Stimulated activated CD4-positive, alpha-beta T cell treated with anti-CD3 and anti-CD28 coated beads, Interleukin-2, amount 100 ng/mL, for 24 hours (primary cell): ENCODE measurements around the gene ZNF383.
A peak's percentile ranks its signal among the peaks of the same experiment; 100 is the strongest.
"Not testable (repeated sequence)": the region's sequence is repeated elsewhere in the genome, so short reads cannot be mapped to it uniquely, and the experiment has no call there.

Experiments
- DNase-seq, 2 donors: peaks; one replicate each; pipeline ENCODE4 v3.0.0-alpha.2; 2020

The ZNF383 gene

DNA sequence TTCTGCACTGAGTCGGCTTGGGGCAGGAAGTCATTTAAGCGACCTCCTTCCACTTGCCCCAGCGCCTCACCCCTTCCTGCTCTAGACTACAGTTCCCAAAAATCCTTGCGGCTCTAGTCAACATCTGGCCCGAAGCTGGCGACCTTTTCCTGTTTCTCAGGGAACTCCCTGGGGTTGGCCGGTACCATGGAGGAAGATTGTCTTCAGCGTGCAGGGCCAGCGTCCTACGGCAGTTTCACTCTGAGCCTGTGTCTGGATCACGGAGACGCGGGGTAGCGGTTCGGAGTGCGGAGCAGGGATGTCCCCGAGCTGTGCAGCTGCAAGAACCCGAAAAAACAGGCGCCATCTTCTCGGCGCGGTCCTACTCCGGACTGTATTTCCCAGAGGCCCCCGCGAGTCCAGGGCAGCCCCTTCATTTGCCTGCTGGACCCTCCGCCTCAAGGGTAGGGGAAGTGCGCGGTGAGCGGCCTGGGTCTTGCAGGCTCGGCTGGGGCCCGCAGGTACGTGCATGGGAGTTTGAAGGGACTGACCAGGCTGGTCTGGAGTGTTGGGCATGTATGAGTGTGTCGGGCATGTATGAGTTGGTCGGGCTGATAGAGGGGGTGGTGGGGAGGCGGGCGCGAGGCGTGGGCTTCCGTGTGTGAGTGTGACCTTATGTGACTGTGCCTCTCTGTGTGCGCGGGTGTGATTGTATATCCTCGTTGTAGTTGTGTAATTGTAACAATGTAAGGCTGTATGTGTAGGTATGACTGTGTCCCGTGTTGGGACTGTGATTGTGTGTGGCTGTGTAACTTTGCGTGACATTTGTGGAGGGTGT lies at the start of gene ZNF383:
TSS of gene ZNF383 (plus strand) at position 440 of the 817 bp plus-strand sequence. CDS start 12,240 bp downstream, outside the sequence.
- peak; percentile 84 to 85 for DNase-seq

DNA sequence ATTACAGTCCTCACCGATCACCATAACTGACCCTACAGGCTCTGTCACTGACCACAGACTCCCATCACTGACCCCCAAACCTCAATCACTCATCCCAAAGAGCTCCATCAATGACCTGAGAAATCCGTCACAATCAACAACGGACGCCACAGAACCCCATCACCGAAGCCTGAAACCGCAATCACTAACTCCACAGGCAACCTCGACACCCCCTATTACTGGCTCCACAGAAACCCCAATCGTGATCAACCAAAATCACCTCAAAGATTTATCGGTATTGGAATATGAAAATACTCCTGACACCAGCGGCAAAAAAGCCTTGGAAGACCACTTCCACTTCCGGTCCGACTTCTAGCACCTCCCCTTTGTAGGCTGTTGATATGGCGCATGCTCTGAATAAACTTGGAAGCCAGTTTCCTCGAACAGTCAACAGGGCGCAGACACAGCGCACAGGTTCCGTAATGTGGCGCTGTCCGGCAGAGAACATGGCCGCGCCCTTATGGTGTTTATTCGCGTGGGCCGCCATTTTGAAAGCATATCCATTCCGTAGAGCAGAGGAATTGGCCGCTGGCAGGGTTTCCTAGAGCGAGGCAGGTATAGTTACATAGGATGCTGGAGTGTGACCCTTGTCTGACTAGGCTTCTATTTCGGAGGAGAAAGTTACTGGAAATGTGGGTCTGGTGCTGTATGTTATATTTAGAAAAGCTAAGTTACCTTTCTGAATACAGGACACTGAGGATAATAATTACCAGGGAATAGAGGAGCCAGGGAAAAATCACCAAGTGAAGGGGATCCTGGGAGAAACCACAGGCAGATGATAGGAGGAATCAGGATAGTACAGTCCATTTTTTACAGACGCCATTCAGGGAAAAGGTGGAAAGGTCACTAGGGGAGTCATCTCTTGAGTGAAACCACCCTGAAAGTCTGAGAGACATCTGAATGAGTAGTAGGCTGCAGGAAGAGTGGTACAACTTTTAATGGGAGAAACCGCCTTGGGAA lies 45.3 kb upstream of the ZNF383 start, which contains the start of gene ZNF585A:
TSS of gene ZNF585A (minus strand) at position 328 of the 999 bp plus-strand sequence. CDS start 2,785 bp downstream, outside the sequence.
- peak; percentile 81 to 89 for DNase-seq

DNA sequence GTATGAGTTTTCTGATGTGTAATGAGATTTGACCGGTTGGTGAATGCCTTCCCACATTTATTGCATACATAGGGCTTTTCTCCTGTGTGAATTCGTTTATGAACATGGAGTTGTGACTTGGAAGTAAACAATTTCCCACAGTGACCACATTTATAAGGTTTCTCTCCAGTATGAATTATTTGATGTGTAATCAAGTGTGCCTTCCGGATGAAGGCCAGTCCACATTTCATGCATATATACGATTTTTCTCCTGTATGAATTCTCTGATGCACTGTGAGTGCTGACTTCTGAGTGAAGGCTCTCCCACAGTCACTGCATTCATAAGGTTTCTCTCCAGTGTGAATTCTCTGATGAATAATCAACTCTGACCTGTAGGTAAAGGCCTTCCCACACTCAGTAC lies 31.9 kb upstream of the ZNF383 start:
- not testable (repeated sequence) for DNase-seq

DNA sequence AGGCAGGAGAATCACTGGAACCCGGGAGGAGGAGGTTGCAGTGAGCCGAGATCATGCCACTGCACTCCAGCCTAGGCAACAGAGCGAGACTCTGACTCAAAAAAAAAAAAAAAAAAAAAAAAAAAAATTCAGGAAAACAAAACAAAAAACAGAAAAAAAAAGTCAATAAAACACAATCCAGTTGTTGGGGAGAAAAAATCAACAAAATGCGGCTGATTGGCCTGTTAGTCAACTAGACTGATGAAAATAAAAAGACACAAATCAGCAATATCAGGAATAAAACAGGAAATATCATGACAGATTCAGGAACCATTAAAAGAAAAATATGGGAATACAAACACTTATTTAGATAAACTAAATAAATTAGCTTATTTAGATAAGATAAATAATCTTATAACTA lies 22.8 kb upstream of the ZNF383 start:
- DNase-seq = not testable (repeated sequence)

DNA sequence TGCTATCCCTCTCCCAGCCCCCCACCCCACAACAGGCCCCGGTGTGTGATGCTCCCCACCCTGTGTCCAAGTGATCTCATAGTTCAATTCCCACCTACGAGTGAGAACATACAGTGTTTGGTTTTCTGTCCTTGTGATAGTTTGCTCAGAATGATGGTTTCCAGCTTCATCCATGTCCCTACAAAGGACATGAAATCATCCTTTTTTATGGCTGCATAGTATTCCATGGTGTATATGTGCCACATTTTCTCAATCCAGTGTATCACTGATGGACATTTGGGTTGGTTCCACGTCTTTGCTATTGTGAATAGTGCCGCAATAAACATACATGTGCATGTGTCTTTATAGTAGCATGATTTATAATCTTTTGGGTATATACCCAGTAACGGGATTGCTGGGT lies 20.9 kb upstream of the ZNF383 start:
- DNase-seq = not testable (repeated sequence)

DNA sequence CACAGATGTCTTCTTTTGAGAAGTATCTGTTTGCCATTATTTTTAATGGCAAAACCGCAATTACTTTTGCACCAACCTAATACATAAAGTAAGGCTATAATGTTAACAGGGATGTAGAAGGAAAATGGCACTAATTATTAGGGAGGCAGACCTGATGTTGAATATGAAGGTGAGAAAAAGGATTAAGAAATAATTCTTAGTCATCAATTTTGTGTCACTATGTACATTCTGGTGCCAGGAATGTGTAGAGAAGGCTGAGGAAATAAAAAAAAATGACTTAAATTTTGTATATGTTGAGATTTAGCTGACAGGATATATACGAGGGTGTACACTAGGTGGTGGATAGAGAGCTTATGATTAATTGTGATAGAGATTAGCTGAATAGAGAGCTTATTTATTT lies 20.2 kb upstream of the ZNF383 start:
- no peak for DNase-seq

DNA sequence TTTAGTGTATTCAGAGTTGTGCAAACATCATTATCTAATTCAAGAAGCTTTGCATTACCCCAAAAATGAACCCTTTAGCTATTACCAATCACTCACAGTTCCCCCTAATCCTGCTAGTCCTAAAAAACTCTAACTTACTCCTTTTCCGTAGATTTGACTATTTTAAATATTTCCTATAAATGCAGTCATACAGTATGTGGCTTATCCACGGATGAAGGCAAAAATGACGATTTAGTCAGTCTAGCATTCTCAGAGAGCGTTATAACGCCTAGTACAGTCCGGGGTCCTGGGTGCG lies 587 bp upstream of the ZNF383 start:
- no peak for DNase-seq

DNA sequence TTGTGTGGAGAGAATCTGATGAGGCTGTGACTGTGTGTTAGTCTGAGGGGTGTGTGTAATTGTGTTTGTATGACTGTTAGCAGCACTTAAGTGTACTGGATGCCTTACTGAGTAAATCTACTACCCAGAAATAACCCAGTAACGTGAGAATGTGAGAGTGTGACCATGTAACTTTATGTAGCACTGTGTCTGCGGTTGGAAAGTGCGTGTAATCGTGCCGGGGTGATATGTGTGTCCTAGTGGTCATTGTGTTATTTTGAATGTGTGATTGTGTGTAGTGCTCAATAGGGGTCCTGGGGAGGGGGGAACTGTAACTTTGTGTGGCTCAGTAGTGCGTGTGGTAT lies 550 bp downstream of the ZNF383 start:
- DNase-seq = peak in 1 of 2 donors; percentile 5

DNA sequence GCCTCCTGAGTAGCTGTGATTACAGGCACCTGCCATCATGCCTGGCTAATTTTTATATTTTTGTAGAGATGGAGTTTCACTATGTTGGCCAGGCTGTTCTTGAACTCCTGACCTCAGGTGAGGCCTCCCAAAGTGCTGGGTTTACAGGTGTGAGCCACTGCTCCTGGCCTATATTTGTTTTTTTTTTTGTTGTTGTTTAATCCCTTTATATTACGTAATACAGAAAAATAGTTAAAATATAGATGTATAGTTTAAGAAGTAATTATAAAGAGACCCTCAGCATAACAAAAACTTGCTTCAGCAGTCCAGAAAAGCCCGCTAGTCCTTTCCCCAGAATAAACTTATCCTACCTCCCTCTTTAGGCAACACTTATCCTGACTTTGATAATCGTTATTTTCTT lies 2.4 kb downstream of the ZNF383 start:
- DNase-seq = no peak

DNA sequence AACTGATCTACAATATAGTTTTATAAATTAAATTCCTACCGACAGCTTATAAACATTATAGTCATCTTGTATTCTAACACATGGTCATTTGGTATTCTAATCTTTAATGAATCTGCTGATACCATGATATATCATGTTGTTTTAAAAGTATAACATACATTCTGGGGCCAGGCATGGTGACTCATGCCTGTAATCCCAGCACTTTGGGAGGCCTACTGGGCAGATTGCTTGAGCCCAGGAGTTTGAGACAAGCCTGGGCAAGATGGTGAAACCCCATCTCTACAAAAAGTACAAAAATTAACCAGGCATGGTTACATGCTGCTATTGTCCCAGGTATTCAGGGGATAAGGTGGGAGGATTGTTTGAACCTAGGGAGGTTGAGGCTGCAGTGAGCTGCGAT lies 3.1 kb downstream of the ZNF383 start:
- no peak for DNase-seq

DNA sequence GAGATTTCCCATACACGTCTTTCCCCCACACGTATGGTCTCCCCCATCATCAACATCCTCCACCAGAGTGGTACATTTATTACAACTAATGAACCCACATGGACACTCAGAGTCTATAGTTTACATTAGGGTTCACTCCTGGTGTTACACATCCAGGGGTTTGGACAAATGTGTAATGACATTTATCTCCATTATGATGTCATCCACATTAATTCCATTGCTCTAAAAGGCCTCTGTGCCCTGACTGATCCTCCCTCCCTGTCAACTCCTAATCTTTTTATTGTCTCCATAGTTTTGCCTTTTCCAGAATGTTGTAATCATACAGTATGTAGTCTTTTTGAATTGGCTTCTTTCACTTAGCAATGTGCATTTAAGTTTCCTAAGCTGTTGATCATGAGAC lies 8.2 kb downstream of the ZNF383 start:
- no peak for DNase-seq

DNA sequence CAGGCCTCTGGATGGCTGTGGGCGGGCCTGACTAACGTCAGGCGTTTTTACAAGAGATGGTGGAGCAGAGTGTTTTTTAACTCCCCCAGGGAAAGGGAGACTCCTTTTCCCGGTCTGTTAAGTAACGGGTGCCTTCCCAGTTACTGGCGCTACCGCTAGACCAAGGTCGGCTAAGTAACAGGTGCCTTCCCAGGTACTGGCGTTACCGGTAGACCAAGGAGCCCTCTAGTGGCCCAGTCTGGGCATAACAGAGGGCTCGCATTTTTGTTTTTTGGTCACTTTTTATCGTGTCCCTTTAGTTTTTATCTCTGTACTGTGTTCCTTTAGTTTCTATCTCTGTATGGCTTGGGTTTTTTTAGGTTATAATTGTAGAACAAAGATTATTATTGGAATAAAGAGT lies 10.0 kb downstream of the ZNF383 start:
- peak; percentile 28 to 33 for DNase-seq

DNA sequence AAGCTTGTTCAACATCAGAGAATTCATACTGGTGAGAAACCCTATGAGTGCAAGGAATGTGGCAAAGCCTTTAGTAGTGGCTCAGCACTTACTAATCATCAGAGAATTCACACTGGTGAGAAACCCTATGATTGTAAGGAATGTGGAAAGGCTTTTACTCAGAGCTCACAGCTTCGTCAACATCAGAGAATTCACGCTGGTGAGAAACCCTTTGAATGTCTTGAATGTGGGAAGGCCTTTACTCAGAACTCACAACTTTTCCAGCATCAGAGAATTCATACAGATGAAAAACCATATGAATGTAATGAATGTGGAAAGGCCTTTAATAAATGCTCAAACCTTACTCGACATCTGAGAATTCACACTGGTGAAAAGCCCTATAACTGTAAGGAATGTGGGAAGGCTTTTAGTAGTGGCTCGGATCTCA lies 25.2 kb downstream of the ZNF383 start:
- DNase-seq = no peak

DNA sequence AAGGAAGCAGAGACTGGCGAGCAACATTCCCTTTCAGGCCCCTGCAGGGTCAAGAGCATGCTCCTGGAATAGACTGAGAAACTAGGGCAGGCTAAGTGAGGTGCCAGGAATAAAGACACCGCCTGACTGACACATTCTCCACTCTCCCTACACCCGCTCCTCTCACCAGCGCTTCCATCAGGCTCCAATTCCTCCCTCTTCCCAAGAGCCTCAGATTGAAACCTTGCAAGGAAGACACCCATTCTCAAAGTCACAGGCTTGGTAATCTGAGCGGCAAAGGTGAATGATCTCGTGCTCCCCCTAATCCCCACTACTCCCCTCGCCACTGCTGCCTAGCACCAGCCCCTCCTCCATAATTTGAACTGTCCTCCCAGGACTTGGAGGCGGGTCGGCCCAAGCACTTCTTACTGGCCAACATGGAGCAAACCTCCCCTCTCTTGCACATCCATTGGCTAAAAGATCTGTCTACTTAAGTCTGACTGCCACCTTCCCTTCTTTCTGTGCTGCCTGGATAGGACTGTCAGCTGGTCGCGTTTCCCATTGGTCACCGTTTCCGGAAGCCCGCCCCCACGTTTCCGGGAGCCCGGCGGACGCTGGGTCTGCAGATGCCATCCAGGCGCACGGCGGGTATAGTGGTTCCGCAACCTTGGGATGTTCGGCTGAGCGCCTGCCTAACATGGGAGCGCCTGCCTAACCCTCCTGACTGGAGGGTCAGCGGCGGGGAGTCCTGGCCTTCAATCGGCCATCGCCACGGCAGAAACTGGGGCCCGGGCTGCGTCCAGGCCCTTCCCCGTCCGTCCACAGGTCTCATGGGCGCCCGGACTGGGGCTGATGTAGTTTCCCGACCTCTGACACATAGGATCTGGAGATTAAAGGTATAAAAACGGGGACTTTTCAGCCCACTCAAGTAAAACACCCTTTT lies 33.6 kb downstream of the ZNF383 start:
- peak; percentile 14 to 31 for DNase-seq

DNA sequence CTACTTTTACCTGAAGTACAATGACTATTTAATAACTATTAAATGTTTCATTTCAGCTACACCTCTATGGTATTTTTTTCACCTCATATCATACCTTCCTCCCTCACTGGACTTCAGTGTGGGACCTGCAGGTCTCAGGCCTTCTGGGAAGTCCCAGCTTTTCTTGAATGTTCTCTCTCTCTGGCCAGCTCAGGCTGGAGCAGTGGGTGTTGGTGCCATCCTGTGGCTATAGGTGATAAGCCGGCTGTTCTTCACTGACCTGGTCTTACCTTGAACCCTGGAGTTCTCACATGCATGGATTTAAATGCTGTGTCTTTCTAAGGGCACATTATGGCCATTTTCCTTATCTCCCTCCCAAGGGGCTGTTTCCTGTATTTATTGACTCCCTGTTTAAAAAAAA lies 45.0 kb downstream of the ZNF383 start:
- DNase-seq = not testable (repeated sequence)

DNA sequence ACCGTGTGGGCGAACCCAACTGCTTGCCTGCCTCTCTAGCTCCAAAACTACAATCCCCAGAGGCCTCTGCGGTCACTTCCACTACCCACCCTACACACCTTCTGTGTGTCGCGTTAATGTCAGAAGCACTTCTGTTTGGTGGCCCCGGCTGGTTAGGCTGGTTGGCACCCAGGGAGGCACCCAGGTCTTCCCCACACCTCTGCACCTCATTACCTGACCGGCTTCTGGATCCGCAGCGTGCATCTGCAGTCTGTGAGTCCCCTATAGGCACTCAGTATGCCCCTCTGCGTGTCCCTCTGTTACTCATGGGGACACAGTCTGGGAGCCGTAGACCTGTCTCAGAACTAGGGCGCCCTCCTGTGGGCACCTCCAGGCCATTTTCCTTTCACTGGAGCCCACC lies 49.0 kb downstream of the ZNF383 start:
- not testable (repeated sequence) for DNase-seq

DNA sequence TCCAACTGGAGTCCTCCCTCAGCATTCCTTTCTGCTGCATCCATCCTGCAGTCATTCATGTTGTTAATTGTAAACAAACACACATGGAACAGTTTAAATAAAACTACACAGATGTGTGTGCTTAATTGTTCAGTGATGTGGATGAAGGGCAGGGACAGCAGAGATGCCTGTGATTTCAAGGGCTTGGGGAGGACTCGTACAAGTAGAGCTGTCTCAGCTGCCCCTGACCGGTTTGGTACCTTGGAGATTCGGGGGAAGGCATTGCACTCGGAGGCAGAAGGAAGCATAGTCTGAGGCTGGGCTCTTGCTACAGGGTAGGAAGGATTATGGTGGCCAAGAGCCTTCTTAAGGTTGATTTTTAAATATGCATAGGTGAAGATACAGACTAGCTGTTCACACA lies 49.7 kb downstream of the ZNF383 start:
- not testable (repeated sequence) for DNase-seq

DNA sequence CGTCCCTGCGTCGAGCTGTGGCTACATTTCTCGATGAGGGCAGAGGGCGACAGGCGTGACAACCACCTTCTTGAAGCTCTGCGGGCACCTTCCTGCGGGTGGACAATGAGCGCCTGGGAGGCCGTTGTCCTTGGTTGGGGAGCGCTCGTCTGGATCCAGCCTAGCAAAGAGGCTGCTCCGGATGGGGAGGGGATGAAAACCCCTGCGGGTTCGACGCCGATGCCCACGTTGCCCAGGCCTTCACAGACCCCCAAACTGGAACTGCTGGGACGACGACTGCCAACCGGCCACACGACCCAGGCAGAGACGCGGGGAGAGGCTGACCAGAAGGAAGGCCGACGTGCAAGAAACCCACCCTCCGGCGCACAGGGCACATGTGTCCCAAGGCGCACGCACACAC lies 62.6 kb downstream of the ZNF383 start:
- not testable (repeated sequence) for DNase-seq

DNA sequence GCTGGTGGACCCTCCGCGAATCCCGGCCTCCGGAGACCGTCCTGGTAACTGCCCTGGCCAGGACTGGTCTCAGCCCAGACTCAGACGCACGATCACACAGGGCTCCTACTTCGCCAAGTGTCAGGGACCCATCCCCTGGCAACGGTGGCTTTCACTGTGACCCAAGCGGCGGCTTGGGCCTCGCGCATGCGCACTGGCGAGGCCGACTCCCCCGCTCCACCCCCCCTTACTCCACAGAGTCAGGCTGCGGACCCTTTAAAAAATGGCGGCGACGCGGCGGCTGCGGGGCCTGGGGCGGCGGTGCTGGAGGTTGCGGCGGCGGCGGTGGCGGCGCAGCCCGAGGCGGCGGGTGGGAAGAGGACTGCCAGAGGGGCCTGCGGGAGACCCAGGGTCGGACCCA lies 66.0 kb downstream of the ZNF383 start:
- not testable (repeated sequence) for DNase-seq

DNA sequence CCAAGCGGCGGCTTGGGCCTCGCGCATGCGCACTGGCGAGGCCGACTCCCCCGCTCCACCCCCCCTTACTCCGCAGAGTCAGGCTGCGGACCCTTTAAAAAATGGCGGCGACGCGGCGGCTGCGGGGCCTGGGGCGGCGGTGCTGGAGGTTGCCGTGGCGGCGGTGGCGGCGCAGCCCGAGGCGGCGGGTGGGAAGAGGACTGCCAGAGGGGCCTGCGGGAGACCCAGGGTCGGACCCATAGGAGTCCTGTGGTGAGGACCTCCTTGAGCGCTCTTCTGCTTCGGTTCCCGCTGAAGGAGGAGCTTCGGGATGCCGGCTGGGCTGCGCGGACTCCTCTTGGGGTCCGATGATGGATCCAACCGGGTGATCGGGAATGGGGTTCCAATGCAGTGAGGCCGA lies 71.2 kb downstream of the ZNF383 start:
- not testable (repeated sequence) for DNase-seq

DNA sequence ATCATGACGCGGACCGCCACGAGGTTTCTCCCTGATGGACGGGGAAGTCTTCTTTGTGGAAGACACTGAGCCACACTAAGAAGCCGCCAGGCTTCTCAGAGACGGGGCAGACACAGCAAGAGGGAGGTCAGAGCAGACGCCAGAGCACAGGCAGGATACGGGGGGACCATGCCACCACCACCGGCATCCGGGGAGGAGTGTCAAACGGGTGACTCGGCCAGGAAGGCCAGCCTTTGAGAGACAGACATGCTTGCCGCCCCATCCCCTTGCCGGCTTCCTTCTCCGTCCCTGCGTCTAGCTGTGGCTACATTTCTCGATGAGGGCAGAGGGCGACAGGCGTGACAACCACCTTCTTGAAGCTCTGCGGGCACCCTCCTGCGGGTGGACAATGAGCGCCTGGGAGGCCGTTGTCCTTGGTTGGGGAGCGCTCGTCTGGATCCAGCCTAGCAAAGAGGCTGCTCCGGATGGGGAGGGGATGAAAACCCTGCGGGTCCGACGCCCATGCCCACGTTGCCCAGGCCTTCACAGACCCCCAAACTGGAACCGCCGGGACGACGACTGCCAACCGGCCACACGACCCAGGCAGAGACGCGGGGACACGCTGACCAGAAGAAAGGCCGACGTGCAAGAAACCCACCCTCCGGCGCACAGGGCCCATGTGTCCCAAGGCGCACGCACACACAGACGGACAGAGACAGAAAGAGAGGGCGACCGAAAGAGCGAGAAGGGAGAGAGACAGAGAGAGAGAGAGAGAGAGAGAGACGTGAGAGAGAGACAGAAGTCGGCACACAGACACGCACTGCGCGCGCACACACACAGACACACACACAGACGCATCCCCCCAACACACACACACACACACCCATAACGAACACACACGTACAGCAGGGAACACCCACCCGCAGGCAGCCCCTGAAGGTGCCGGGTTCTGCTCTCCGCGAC lies 75.3 kb downstream of the ZNF383 start:
- peak in 1 of 2 donors; percentile 28 for DNase-seq
